CD4-positive, alpha-beta T cell treated with Interleukin-17A for 4 hours (primary cell): ENCODE data around the gene ARSB.
A peak's percentile ranks its signal among the peaks of the same experiment; 100 is the strongest.
"Not testable (repeated sequence)": the region's sequence is repeated elsewhere in the genome, so short reads cannot be mapped to it uniquely, and the experiment has no call there.

ENCODE experiments used
- DNase-seq: peaks from one replicate; pipeline ENCODE4 v3.0.0-alpha.2; 2020; ENCODE audit warnings: mixed read lengths

Gene ARSB

GRCh38 chr5:78895616-78896015, 89.5 kb downstream of the ARSB start:
- DNase-seq = no peak

DNA sequence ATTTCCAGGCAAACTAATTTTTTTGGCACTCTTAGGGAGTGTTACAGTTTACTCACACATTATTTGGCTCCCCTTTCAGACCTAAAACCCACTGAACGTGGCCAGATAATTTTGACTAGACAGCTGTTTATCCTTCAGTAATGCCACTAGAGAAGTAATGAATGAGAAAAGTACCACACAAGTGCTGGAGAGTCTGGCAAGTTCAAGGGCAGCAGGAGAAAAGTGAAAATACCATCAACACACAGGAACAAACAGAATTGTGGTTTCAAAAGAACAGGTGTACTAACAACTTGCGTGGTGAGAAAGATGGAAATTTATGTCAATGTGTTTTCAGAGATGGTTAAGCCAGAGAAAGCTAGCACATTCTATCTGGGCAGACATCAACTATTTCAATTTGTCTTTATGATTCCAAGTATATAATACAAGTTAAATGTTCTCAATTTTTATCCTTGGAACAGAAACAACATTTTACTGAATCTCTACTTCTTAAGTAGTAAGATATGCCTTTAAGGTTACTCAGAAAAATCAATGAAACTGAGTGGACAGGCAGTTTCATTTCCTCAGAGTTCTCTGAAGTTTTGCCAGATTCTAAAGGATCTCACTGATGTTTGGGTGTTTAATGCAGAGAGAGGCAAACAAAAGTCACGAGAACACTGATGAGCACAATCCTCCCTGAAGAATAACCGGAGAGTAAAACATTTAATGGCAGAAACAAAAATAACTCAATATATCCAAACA, 91.0 kb downstream of the ARSB start:
- no peak for DNase-seq

DNA sequence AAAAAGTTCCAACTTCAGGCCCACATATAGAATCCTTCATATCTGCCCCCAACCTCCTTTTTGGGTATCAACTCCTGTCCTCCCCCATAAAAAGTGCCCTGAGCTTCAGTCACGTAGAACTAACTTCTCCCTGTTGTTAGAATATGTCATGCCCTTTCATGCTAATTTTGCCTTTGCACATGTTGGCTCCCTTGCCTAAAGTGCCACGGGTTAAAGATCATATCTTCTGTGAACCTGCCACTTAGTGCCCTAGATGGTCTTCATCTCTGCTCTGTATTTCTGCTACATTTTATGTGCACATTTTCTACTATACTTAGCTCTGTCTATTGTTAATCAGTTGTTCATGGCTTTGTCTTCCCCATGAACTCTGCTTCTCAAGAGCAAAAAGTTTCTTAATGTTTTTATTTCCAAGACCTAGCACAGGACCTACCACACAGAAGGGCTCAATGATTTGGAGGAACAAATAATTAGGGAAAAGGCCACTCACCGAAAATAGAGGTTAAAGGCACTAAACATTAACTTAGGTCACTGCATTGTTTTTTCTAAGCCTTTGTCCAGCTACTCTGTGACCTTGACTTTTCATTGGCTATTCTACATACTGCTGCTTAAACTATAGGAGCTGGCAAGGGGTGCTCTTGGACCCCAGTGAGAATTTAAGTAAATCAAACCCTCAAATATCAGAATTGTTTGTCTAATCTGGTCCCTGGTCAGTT, 94.3 kb downstream of the ARSB start:
- no peak for DNase-seq

DNA sequence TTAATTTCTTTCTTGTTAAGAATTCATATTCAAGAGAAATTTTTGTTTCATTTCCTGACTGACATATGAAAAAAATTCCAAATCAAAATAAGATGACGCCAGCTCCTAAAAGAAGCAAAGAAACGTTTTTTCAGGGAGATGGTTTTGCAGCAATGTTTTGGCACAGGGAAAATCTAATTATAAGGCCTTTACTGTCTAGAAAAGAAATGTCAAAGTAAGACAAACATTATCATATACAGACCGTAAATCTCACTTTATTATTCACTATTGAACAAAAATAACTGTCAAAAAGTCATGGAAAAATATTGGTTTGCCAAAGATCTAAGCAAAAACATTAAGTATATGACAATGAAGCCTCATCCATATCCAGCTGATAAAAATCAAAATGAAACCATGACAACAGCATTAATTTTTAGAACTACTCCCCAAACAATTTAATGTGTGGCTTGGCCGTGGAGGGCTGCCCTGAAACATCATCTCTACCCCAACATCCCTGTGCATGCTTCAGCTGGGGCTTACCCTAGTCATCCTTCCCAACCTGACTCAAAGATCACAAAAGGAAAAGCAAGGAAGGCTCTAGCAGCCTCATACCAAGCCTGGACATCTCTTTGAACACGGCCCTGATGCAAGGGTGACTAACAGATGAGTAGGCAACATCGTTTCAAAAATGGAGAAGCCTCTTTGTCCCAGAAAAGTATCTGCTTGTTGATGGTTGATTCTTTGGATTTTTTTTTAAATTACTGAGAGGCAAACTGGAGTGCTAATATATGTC, 95.6 kb downstream of the ARSB start:
- DNase-seq = no peak

- peak; percentile 5 for DNase-seq
Measured at GRCh38 chr5:78888580-78889368, 96.3 kb downstream of the ARSB start.

DNA sequence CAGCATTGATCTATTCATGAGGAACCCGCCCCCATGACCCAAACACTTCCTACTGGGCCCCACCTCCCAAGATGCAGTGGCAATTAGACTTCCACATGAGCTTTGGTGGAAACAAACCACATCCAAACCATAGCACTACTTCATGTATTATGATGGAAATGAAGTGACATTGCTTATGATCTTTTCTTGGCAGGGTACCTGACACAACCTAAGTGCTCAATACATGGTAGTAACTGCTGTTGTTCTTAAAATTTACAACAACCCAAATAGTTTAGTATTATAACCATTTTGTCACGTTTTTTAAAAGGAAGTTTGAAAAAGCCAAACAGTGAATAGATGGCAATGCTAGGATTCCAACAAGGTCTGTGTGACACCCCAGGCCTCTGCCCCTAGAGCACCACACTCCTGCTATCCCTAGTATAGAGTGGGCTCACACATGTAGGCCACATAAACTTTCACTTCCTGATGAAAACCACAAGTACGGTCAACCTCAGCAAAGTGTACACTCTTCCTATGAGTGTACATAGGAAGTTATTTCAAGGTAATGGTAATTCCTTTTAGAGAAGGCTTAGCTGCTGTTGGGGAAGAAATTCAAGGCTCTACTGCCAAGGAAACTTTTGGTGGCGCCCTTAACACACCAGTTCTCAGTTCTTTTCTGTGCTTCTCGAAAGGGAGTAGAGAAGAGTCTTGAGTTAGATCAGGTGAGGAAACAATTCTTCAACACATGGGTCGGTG, 97.6 kb downstream of the ARSB start:
- no peak for DNase-seq

- DNase-seq = no peak
Measured at GRCh38 chr5:78886341-78887230, 98.5 kb downstream of the ARSB start.

GRCh38 chr5:78881884-78882283, 103.2 kb downstream of the ARSB start:
- no peak for DNase-seq

- no peak for DNase-seq
Measured at GRCh38 chr5:78879516-78879915, 105.6 kb downstream of the ARSB start.

DNA sequence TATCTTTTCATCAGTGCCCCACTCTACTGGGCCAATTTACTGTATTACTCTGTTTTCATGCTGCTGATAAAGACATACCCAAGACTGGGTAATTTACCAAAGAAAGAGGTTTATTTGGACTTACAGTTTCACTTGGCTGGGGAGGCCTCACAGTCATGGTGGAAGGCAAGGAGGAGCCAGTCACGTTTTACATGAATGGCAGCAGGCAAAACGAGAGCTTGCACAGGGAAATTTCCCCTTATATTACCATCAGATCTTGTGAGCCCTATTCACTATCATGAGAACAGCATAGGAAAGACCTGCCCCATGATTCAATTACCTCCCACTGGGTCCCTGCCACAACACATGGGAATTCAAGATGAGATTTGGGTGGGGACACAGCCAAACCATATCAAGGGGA, 119.0 kb downstream of the ARSB start:
- DNase-seq = not testable (repeated sequence)

- DNase-seq = no peak
Measured at GRCh38 chr5:78858364-78858763, 126.7 kb downstream of the ARSB start.

GRCh38 chr5:78855026-78855425, 130.1 kb downstream of the ARSB start:
- no peak for DNase-seq

GRCh38 chr5:78851891-78852290, 133.2 kb downstream of the ARSB start:
- DNase-seq = not testable (repeated sequence)

DNA sequence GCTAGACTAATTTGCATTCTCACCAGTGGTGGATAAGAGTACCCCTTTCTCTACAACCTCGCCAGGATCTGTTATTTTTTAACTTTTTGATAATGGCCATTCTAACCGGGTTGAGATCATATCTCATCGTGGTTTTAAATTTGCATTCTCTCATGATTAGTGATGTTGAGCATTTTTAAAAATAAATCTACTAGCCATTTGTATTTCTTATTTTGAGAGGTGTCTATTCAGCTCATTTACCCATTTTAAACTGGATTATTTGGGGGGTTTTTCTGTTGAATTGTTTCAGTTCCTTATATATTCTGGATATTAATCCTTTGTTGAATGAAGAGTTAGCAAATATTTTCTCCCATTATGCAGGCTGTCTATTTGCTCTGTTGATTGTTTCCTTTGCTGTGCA, 139.6 kb downstream of the ARSB start:
- DNase-seq = no peak

DNA sequence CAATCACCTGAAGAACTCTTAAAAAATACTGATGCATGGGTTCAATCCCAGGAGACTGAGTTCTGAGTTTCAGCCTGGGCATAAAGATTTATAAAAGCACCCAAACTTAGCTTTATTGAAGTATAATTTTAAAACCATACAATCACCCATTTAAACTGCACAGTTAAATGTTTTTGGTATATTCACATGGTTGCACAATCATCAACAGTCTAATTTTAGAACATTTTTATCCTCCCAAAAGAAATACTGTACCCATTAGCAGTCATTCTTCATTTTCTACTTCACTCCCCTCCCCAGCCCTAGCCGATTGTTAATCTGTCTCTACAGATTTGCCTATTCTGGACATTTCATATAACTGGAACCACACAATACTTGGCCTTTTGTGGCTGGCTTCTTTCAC, 141.7 kb downstream of the ARSB start:
- no peak for DNase-seq

GRCh38 chr5:78841767-78842166, 143.3 kb downstream of the ARSB start:
- no peak for DNase-seq

DNA sequence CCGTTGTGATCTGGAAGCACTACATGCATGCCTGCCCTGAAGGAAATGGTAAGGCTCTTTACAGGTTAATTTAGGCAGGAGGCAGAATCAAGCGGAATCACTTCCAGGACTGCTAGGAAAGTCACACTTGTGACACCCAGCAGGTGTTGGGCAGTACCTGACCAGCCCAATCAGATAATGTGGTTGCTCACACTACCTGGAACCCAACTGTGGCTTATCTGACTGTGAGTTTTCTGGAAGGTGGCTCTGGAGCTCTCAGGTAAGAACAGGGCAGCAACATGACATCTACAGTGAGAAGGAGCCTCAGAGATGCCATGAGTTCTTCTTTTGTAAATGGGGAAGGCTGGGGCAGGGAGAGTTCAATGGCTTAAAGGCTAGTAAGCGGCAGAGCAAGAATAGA, 146.4 kb downstream of the ARSB start:
- DNase-seq = no peak

- DNase-seq = no peak
Measured at GRCh38 chr5:78837836-78838235, 147.3 kb downstream of the ARSB start.

DNA sequence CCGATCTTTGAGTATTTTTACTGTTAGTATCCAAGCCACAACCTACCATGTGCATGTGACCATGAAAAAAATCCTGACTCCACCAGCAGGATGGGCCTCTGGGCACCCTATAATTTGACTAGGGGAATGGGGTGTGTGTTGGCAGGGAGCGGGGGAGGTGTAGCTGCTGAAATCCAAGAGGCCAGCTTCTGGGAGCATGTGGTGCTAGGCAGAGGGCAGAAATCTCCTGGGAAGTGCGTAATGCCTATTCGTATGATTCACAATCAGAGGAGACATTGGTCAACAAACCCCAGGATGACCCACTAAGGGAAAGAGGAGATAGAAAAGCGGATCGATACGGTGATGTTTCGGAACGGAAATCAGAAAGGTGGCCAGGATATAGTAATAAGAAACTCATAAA, 149.9 kb downstream of the ARSB start:
- DNase-seq = no peak

DNA sequence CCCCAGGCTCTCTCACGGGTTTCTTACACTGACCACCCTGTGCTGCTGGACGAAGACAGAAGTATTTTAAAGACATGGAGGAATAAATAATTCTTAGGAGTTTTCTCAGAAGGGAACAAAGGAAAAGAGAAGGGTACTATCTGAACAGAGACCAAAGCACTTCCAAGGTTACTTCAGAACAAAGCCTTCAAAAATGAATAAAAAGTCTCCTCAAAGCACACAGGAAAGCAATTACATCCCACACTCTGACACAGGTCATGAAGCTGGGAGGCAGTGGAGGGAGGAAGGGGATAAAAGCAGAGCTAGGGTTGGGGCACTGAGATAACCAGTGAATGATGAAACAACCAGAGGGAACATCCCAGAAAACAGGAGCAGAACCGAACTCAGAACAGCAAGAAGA, 151.8 kb downstream of the ARSB start:
- no peak for DNase-seq

GRCh38 chr5:78830528-78831046, 154.5 kb downstream of the ARSB start:
- no peak for DNase-seq
